HG03060 (cell line): ENCODE measurements around the gene IPO8.
"Not testable (repeated sequence)": the region's sequence is repeated elsewhere in the genome, so short reads cannot be mapped to it uniquely, and the experiment has no call there.

Experiments used
- ATAC-seq: cut with Tn5 transposase; IDR thresholded peaks from one replicate; pipeline ENCODE4 v1.9.1; 2021; ENCODE audit warnings: low read depth, moderate number of reproducible peaks; ENCODE audit not compliant: unreplicated experiment

IPO8 gene

DNA sequence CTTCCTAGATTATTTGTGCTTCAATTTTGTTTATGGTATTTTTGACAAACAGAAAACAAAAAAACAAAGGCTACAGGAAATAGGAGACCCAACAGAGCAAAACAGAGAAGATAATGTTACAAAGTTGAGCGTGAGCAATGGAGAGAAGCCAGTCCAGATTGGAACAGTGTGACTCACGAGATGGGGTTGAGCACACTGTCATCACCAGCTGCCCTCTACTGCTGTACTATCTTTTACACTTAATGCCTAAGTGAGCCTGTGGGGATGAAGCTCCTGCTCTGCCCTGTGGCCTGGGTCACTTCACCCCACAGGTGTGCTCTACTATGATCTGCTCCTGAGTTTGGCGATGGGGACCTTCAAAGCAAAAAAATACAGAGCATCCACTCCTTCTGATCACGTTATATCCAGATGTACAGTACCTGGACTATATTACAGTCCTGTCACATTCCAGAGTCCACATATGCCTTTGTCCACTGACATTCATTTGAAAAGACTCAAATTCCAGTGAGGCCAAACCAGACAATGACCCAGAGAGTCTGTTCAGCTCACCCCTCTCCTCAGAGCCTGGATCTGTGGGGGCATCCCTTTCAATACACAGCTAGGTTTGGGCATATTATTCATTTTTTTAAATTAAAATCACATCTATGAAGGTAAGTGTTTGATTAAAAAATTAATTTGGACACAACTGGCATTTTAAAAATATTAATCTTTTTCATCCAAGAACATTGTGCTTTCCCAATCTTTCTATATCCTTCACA is 4.4 kb downstream of the IPO8 start:
- no peak for ATAC-seq

DNA sequence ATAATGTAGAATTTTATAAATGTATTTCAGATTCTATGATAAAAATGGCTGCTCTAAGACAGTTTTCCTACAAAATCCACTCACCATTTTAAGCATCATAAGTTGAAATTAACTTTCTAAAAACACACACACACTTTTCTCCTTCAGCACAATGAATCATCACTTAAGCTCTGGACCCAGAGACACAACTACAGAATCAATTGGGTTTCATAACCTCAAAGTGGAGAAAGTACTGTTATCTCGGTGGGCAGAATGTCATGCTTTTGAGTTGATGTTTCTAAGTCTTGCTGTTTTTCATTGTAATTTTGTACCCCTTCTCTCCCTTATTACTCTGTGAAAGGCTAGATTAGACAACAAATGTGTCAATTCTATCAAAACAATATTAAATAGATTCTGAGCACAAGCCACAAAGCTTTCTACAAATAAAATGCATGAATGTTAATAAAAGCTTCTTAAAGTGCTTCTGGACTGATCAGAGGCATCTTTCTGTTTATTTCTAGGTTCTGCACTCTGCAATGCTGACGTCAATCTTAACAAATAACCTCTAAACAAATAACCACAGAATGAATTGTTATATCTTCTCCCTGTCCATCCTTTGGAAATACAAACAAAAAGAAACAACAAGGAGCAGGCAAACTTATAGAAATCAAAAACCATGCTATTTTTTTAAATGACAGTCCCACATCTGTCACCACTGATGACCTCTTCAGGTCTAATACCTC is 8.2 kb downstream of the IPO8 start:
- ATAC-seq, result no peak

- ATAC-seq, result no peak
Observed at GRCh38 chr12:30679241-30679640, 16.4 kb downstream of the IPO8 start.

DNA sequence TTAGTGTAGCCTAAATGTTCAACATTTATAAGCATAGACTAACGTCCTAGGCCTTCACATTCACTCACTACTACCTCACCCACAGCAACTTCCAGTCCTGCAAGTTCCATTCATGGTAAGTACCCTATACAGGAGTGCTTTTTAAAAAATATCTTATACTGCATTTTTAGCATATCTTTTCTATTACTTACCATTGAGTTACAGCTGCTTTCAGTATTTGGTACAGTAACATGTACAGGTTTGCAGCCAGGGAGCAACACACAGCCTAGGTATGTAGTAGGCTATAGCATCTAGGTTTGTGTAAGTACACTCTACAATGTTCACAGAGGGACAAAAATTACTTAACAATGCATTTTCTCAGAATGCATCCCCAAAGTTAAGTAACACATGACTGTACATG is 17.4 kb downstream of the IPO8 start:
- no peak for ATAC-seq

GRCh38 chr12:30661210-30661609 is 34.5 kb downstream of the IPO8 start:
- no peak for ATAC-seq

DNA sequence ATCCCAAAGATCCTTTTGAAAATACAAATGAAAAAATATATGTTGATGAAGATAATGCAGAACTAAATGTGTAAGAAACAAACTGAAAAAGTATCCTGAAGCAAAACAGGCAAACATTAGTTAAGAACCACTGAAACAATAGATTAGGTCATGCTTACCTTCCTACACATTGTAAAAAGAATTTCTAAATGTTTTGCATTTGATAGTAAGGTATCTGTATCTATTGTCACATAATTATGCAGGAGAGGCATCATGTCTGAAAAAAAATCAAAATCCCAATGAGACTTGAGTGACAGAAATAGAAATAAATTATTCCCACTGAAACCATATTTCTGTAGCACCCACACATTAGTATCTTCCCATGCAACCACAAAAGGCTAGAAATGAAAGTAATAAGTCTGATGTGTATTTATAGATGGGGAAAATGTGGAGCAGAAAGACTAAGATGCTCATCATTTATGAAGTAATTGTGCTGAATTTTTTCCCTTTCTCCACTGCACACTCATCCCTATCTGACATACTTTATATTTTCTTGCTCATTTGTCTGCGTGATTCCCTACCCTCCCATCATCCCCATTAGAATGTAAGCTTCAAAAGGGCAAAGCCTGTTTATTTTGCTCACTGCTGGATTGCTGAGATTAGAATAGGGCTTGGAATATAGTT is 43.5 kb downstream of the IPO8 start:
- ATAC-seq, result no peak

DNA sequence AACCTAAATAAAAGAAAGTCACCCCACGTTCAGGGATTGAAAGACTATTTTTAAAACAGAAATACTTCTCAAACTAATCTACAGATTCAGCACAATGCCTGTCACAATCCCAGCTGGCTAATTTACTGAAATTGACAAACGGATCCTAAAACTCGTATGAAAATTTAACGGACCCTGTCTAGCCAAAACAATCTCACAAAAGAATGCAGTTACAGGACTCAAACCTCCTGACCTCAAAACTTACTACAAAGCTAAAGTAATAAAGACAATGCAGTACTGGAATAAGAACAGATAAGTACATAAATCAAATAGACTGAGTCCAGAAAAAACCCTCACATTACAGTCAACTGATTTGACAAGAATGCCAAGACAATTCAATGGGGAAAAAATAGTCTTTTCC is 48.8 kb downstream of the IPO8 start:
- no peak for ATAC-seq

DNA sequence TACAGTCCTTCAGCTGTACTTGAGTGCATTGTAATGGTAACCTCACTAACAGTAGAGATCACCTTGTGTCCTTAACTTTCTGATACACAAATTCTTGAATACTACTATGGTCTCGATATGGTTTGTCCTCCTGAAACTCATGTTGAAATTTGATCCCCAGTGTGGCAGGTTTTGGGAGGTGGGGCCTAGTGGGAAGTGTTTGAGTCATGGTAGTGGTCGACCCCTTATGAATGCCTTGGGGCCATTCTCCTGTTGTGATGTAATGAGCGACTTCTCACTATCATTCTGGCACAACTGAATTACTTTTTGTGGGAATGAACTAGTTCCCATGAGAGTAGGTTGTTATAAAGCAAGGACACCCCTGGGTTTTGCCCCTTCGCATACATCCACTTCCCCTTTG is 52.3 kb downstream of the IPO8 start:
- ATAC-seq, result no peak

DNA sequence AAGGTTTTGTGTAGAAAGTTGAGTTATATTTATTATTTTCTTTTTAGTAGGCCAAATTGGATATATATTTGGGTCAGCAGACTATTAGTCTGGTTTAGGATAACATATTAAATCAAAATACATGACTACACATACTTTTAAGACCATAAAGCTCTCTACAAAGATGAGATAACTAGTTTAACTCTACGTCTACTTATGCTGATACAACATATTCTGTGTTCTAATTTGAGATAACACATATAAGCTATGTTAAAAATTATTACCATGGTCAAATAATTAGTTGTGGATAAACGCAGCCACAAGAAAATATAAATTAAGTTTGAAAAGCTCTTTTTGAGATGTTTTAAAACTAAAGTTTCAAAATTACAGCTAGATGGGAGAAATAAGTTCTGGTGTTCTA is 55.3 kb downstream of the IPO8 start:
- ATAC-seq, result no peak

- ATAC-seq, result no peak
Observed at GRCh38 chr12:30635385-30635784, 60.3 kb downstream of the IPO8 start.

- ATAC-seq, result no peak
Observed at GRCh38 chr12:30631740-30632139, 63.9 kb downstream of the IPO8 start.

- no peak for ATAC-seq
Observed at GRCh38 chr12:30630979-30631285, 64.7 kb downstream of the IPO8 start.

- no peak for ATAC-seq
Observed at GRCh38 chr12:30630076-30630978, 65.3 kb downstream of the IPO8 start.

- no peak for ATAC-seq
Observed at GRCh38 chr12:30626847-30627246, 68.8 kb downstream of the IPO8 start.

DNA sequence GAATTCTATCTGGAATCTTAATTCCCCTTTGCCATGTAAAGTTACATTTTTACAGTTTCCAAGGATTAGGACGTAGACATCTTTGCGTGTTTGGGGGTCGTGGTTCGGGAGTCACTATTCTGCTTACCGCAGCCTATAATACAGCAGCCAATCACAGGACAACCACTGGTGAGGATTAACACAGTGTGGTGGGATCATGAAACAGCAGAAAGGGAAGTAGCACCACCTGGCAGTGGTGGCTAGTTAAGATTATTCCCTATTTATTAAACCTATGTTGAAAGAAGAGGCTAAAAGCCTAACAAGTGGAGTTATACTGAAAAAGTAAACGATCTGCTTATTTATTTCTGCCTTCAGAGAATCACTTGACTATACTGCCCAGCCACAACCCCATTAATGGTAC is 71.7 kb downstream of the IPO8 start:
- ATAC-seq, result no peak

DNA sequence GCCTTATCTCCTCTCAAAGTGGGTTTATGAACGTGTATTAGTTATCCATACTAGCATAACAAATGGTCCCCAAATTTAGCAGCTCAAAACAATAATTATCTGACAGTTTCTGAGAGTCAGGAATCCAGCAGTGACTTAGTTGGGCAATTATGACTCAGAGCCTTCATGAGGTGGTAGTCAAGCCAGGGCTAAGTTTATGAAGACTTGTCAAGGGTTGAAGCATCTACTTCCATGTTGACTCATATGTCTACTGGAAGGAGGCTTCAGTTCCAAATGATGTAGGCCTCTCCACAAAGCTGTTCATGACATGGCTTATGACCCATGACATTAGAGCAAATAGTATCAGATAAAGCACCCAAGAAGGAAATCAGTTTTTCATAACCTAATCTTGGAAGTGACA is 73.2 kb downstream of the IPO8 start:
- ATAC-seq, result no peak

GRCh38 chr12:30621663-30622241 is 73.9 kb downstream of the IPO8 start:
- ATAC-seq, result not testable (repeated sequence)

GRCh38 chr12:30617346-30618016 is 78.2 kb downstream of the IPO8 start:
- no peak for ATAC-seq

GRCh38 chr12:30614031-30614430 is 81.6 kb downstream of the IPO8 start:
- ATAC-seq, result no peak
